AG09309 (cell line): ENCODE measurements around the gene CORIN.

Source experiments
- DNase-seq: peaks from one replicate; pipeline ENCODE4 v3.0.0-alpha.2; 2010; ENCODE audit warnings: low read depth
- H3K4me3 ChIP-seq: 2 replicates; pipeline ENCODE4 v1.5.1; 2011; ENCODE audit warnings: mild to moderate bottlenecking, low read depth, low read length, moderate library complexity; ENCODE audit not compliant: control insufficient read depth
- CTCF ChIP-seq: IDR thresholded peaks from 2 replicates; pipeline ENCODE4 v1.5.1; 2011; ENCODE audit warnings: mild to moderate bottlenecking, low read depth, low read length, inconsistent platforms; ENCODE audit not compliant: insufficient read depth, control insufficient read depth; ENCODE audit errors: missing control alignments

Gene CORIN

GRCh38 chr4:47729131-47729680, 108.7 kb downstream of the CORIN start:
- no peak overlapping the region for H3K4me3 ChIP-seq
- DNase-seq = no peak
- no peak for TF ChIP-seq CTCF

- H3K4me3 ChIP-seq = no peak overlapping the region
- no peak for DNase-seq
- no peak for TF ChIP-seq CTCF
Measured at GRCh38 chr4:47721892-47722575, 115.8 kb downstream of the CORIN start.

GRCh38 chr4:47721485-47721884, 116.4 kb downstream of the CORIN start:
- no peak overlapping the region for H3K4me3 ChIP-seq
- no peak for DNase-seq
- TF ChIP-seq CTCF = no peak

GRCh38 chr4:47720787-47721186, 117.1 kb downstream of the CORIN start:
- DNase-seq = no peak
- H3K4me3 ChIP-seq = no peak overlapping the region
- TF ChIP-seq CTCF = no peak

- H3K4me3 ChIP-seq = no peak overlapping the region
- TF ChIP-seq CTCF = no peak
- DNase-seq = no peak
Measured at GRCh38 chr4:47719576-47719975, 118.3 kb downstream of the CORIN start.

- no peak overlapping the region for H3K4me3 ChIP-seq
- no peak for DNase-seq
- no peak for TF ChIP-seq CTCF
Measured at GRCh38 chr4:47718696-47719095, 119.2 kb downstream of the CORIN start.
